ENCODE measurements around the gene ZBTB20.

DNA sequence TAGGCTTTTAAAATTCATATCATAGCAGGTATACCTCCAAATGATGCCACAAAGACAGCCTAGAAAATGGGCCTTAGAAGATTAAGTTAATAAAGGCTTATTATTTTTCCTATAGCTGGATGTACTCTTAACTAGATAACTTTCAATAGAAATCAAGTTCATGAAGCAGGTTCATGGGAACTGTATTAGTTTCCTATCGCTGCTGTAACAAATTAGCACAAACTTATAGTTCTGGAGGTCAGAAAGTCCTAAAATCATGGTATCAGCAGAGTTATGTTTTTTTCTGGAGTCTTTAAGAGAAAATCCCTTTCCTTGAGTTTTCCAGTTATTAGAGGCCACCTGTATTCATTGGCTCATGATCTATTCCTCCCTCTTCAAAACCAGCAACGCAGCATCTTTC is 583.4 kb downstream of the ZBTB20 start:
- TF ChIP-seq CTCF (IDR thresholded peaks at IDR 0.05) = no peak
- TF ChIP-seq POLR2A (IDR thresholded peaks at IDR 0.05) = no peak
